T-helper 2 cell treated with Interferon-gamma antibody and Interleukin-4, amounts not matched to agents 100 ng/mL and 5 ng/mL, for 36 hours (primary cell): ENCODE results near the gene L1CAM. TPM values are rescaled to one million over a fixed set of nuclear protein-coding genes. Genes with fewer than 3 reads are reported as not detected.

Experiments used
- intact Hi-C: fragments of 100-400 bp; cut with micrococcal nuclease; formaldehyde crosslinking; loops from one replicate; pipeline ENCODE4 v1.15.1; 2023
- total RNA-seq: library from RNA; stranded (reverse); gene quantifications from 2 replicates; pipeline ENCODE4 v1.2.3, GENCODE V29; 2022

L1CAM gene
- total RNA-seq, 1 donor from 2014 or later = 6.3 TPM

- intact Hi-C loops = loop anchor here (10.0 kb wide), 1 partner anchor 64 kb away; no protein-coding TSS in a partner anchor
Measured at GRCh38 chrX:153878969-153879653, 6.9 kb downstream of the L1CAM start.

- intact Hi-C loops = loop anchor here (10.0 kb wide), 1 partner anchor 64 kb away; no protein-coding TSS in a partner anchor
Measured at GRCh38 chrX:153878345-153878744, 7.6 kb downstream of the L1CAM start.

- intact Hi-C loops = loop anchor here (10.0 kb wide), 1 partner anchor 63 kb away; no protein-coding TSS in a partner anchor
Measured at GRCh38 chrX:153877571-153878261, 8.3 kb downstream of the L1CAM start.

- intact Hi-C loops = loop anchor here (10.0 kb wide), 1 partner anchor 61 kb away; no protein-coding TSS in a partner anchor
Measured at GRCh38 chrX:153876112-153876491, 9.9 kb downstream of the L1CAM start.

GRCh38 chrX:153875391-153876111, 10.4 kb downstream of the L1CAM start:
- intact Hi-C loops = loop anchor here (10.0 kb wide), 1 partner anchor 61 kb away; no protein-coding TSS in a partner anchor

GRCh38 chrX:153874366-153875125, 11.4 kb downstream of the L1CAM start:
- intact Hi-C loops = loop anchor here (10.0 kb wide), 1 partner anchor 60 kb away; no protein-coding TSS in a partner anchor

- intact Hi-C loops = loop anchor here (10.0 kb wide), 1 partner anchor 59 kb away; no protein-coding TSS in a partner anchor
Measured at GRCh38 chrX:153874085-153874365, 11.9 kb downstream of the L1CAM start.

- intact Hi-C loops = loop anchor here (10.0 kb wide), 1 partner anchor 59 kb away; no protein-coding TSS in a partner anchor
Measured at GRCh38 chrX:153873282-153874084, 12.5 kb downstream of the L1CAM start.

GRCh38 chrX:153871946-153872878, 13.8 kb downstream of the L1CAM start:
- intact Hi-C loops = loop anchor here (10.0 kb wide), 1 partner anchor 57 kb away; no protein-coding TSS in a partner anchor

- intact Hi-C loops = loop anchor here (10.0 kb wide), 1 partner anchor 57 kb away; no protein-coding TSS in a partner anchor
Measured at GRCh38 chrX:153871451-153871850, 14.5 kb downstream of the L1CAM start.

GRCh38 chrX:153870791-153871360, 15.1 kb downstream of the L1CAM start:
- intact Hi-C loops = loop anchor here (10.0 kb wide), 1 partner anchor 56 kb away; no protein-coding TSS in a partner anchor

- intact Hi-C loops = loop anchor here (10.0 kb wide), 1 partner anchor 55 kb away; no protein-coding TSS in a partner anchor
Measured at GRCh38 chrX:153870288-153870690, 15.7 kb downstream of the L1CAM start.

- intact Hi-C loops = loop anchor here (10.0 kb wide), 1 partner anchor 55 kb away; no protein-coding TSS in a partner anchor
Measured at GRCh38 chrX:153869473-153870287, 16.3 kb downstream of the L1CAM start.

GRCh38 chrX:153868576-153869472, 17.1 kb downstream of the L1CAM start:
- intact Hi-C loops = no loop called here

- intact Hi-C loops = no loop called here
Measured at GRCh38 chrX:153867671-153868070, 18.3 kb downstream of the L1CAM start.

GRCh38 chrX:153867139-153867538, 18.8 kb downstream of the L1CAM start:
- intact Hi-C loops = no loop called here
